IPS-15b (cell line): ENCODE results near the gene DTX3L.

Experiments used
- H3K27me3 ChIP-seq: one replicate; pipeline ENCODE4 v1.6.1; 2013; ENCODE audit warnings: low read length; ENCODE audit not compliant: control insufficient read depth, insufficient read depth
- H3K36me3 ChIP-seq: one replicate; pipeline ENCODE4 v1.6.1; 2013; ENCODE audit warnings: low read length; ENCODE audit not compliant: control insufficient read depth, insufficient read depth
- H3K4me1 ChIP-seq: one replicate; pipeline ENCODE4 v1.6.1; 2013; ENCODE audit warnings: mild to moderate bottlenecking, low read length; ENCODE audit not compliant: control insufficient read depth, insufficient read depth
- H3K4me3 ChIP-seq: one replicate; pipeline ENCODE4 v1.5.1; 2013; ENCODE audit warnings: low read depth, low read length
- H3K9ac ChIP-seq: one replicate; pipeline ENCODE4 v1.6.1; 2013; ENCODE audit warnings: low read depth, mild to moderate bottlenecking, low read length
- H3K9me3 ChIP-seq: one replicate; pipeline ENCODE4 v1.6.1; 2013; ENCODE audit warnings: mild to moderate bottlenecking, low read length; ENCODE audit not compliant: control insufficient read depth, insufficient read depth

Gene DTX3L

DNA sequence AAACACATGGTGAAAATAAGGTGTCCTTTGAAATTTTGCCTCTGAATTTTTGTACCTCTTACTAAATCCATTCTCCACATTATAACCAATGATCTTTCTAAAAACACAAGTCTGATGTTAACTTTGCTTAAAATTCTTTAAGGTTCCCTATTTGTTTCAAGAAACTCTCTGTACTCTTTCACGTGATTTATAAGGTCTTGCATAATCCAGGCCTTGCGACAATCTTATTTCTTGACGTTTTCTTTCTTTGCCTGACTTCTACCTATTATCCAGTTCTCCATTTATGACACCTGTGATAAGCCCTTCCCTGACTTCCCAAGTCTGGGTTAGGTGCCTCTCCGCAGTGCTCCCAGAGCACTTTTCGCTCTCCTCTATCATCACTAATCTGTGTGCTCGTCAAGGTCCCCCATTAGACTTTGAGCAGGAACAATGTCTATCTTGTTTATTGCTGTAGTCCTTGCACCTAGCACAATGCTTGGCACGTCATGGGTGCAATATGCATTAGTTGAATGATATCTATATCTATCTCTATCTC lies 25.1 kb upstream of the DTX3L start:
- Histone ChIP-seq H3K4me3 (no peak overlapping the region), H3K9me3 (no peaks in the 10 kb centered on the region), H3K9ac (no peak overlapping the region), H3K36me3 (no peaks in the 10 kb centered on the region), H3K4me1 (peaks cover 11% of the 10 kb centered on the region), H3K27me3 (no peaks in the 10 kb centered on the region)

DNA sequence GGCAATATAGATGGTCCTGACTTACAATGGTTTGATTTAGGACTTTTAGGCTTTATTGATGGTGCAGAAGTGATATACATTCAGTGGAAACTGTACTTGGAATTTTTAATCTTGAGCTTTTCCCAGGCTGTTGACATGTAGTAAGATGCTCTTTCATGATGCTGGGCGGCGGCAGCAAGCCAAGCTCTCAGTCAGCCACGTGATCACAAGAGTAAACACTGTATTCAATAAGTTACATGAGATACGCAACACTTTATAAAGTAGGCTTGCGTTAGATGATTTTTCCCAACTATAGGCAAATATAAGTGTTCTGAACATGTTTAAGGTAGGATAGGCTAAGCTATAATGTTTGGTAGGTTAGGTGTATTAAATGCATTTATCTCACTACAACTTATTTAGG lies 18.0 kb upstream of the DTX3L start:
- Histone ChIP-seq H3K9ac (no peak overlapping the region), H3K36me3 (no peaks in the 10 kb centered on the region), H3K9me3 (no peaks in the 10 kb centered on the region), H3K27me3 (no peaks in the 10 kb centered on the region), H3K4me3 (no peak overlapping the region), H3K4me1 (no peaks in the 10 kb centered on the region)

DNA sequence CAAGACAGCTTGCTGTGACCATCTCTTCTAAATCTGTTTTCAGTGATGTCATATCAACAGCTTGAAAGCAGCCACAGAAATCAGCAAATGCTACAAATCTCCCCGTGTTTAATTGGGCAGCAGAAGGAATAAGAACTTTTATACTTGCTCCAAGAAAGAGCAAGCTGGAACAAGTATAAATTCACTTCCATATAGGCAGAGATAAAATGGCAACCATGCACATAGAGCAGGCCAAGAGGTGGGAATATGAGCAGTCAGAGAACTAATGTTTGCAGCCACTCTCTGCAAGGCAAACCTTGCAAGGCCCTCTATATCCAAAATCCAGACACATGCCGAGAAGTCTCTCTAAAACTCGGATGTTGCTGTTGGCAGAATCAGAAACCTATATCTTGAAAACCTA lies 16.1 kb upstream of the DTX3L start:
- Histone ChIP-seq H3K9me3 (no peaks in the 10 kb centered on the region), H3K4me3 (no peak overlapping the region), H3K9ac (no peak overlapping the region), H3K4me1 (no peaks in the 10 kb centered on the region), H3K36me3 (no peaks in the 10 kb centered on the region), H3K27me3 (no peaks in the 10 kb centered on the region)

DNA sequence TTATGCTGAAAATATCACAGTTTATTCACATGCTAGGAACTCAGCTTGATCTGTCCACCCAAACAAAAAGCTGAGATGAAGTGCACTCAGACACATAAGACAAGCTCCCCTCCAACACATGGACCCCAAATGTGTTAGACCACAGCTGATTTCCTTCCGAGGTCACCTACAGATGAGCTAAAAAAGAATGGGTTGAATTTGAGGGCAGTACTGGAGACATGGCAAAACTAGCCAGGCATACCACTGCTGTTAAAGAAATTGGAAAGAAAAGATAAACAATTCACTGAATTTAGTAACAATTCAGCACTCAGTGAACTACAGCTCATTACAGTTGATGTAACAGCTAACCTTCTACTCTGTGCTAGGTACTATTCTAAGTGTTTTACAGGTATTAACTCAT lies 15.5 kb upstream of the DTX3L start:
- no peaks in the 10 kb centered on the region for H3K36me3 ChIP-seq
- no peak overlapping the region for H3K9ac ChIP-seq
- no peak overlapping the region for H3K4me3 ChIP-seq
- no peaks in the 10 kb centered on the region for H3K4me1 ChIP-seq
- no peaks in the 10 kb centered on the region for H3K27me3 ChIP-seq
- no peaks in the 10 kb centered on the region for H3K9me3 ChIP-seq

DNA sequence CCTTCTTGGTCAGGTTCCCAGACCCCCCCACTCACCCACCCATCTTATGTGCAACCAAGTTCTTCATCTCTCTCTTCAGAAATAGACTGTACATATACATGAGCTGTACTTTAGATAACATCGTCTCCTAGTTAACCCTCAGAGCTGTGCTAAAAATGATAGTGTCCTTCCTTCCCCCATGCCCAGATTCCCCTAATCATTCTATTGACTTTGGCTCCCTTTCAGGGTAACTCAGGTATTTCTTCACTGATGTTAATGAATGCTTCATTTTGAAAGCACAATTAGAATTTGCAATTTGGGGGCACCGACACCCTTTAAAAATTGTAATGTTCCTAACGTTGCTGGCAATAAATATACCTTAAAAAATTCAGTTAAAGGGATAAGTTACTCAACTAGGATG lies 11.0 kb upstream of the DTX3L start:
- no peaks in the 10 kb centered on the region for H3K4me1 ChIP-seq
- H3K9me3 ChIP-seq, result no peaks in the 10 kb centered on the region
- no peak overlapping the region for H3K4me3 ChIP-seq
- H3K36me3 ChIP-seq, result no peaks in the 10 kb centered on the region
- H3K9ac ChIP-seq, result no peak overlapping the region
- no peaks in the 10 kb centered on the region for H3K27me3 ChIP-seq

DNA sequence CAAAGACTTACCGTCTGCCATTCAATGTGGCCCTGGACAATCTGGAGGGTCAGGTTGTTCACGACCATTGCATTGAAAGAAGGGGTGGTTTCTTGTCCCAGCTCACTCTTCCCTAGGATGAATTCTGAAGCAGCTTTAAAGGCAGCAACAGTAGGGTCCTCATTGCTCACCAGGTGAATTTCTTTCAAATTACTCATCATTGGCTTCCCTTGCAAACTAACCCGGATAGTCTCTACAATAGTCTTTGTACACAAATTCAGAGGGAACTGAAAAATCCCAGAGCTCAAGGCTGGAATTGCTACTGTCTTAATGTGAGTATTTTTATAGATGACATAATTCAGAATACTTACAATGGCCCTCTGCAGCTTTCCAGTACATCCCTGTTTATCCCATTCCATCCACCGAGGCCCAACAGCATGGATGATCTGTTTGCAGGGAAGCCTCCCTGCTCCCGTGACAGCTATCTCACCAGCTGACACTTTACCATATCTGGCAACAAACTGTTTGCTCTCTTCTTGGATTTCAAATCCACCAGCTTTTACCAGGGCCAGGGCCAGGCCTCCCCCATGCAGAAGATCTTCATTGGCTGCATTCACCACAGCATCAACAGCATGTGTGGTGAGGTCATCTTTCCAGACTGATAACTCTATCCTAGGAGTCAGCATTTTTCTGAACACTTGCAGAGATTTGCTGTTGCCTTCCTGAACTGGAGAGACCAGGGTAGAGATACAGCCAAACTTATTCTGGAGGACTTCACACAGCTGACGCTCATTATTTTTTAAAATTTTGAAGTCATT lies 8.7 kb upstream of the DTX3L start:
- no peaks in the 10 kb centered on the region for H3K9me3 ChIP-seq
- no peak overlapping the region for H3K9ac ChIP-seq
- no peaks in the 10 kb centered on the region for H3K27me3 ChIP-seq
- H3K4me3 ChIP-seq, result no peak overlapping the region
- no peaks in the 10 kb centered on the region for H3K36me3 ChIP-seq
- peaks cover 6% of the 10 kb centered on the region for H3K4me1 ChIP-seq

DNA sequence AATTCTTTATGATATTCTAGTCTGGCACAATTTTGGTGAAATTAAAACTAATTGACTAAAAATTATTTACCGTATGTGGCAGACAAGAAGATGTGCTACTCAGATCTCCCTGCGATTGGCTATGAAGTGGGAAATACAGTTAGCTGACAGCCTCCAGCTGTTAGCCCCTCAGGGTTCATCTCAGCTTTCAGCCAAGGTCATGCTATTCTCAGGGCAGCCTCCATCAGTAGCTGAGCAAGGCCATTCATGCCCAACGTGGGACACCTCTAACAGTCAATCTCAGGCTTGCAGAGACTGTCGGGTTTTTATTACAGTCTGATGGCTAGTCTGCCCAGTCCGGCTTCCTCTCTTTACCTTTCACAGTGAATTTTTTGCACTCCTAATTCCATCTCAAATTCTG lies 6.8 kb upstream of the DTX3L start:
- Histone ChIP-seq H3K4me3 (no peak overlapping the region), H3K4me1 (peaks cover 6% of the 10 kb centered on the region), H3K9ac (no peak overlapping the region), H3K27me3 (no peaks in the 10 kb centered on the region), H3K9me3 (no peaks in the 10 kb centered on the region), H3K36me3 (no peaks in the 10 kb centered on the region)

DNA sequence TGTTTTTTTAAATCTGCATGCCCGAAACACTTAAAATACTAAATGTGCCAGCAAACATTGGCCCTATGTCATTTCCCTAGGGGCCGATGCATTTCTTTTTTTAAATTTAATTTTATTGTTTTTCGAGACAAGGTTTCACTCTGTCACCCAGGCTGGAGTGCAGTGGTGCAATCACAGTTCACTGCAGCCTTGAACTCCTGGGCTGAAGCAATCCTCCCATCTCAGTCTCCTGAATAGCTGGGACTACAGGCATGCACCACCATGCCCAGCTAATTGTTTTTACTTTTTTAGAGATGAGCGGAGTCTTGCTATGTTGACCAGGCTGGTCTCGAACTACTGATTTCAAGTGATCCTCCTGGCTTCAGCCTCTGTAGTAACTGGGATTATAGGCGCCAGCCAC lies 5.5 kb upstream of the DTX3L start:
- Histone ChIP-seq H3K9me3 (no peaks in the 10 kb centered on the region), H3K4me3 (no peak overlapping the region), H3K9ac (no peak overlapping the region), H3K4me1 (peaks cover 7% of the 10 kb centered on the region), H3K36me3 (no peaks in the 10 kb centered on the region), H3K27me3 (no peaks in the 10 kb centered on the region)

DNA sequence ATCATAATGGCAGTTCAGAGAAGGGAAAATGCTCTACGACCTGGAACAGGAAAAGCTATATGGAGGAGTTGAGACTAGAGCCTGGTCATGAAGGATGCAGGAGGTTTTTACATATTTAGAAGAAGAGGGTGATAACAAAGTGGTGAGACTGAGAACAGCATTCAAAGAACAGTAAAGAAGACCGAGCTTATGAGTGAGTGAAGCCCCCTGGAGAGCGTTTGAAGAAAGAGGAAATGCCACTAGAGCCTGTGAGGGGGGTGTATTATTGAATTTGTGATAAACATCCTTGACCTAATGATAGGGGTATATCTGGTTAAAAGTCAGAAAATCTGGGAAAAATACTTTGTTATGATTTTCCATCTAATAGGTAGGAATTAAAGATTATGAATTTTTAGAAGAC lies 4.2 kb upstream of the DTX3L start:
- no peaks in the 10 kb centered on the region for H3K27me3 ChIP-seq
- no peak overlapping the region for H3K9ac ChIP-seq
- H3K36me3 ChIP-seq, result no peaks in the 10 kb centered on the region
- H3K4me3 ChIP-seq, result no peak overlapping the region
- H3K4me1 ChIP-seq, result peaks cover 7% of the 10 kb centered on the region
- no peaks in the 10 kb centered on the region for H3K9me3 ChIP-seq

DNA sequence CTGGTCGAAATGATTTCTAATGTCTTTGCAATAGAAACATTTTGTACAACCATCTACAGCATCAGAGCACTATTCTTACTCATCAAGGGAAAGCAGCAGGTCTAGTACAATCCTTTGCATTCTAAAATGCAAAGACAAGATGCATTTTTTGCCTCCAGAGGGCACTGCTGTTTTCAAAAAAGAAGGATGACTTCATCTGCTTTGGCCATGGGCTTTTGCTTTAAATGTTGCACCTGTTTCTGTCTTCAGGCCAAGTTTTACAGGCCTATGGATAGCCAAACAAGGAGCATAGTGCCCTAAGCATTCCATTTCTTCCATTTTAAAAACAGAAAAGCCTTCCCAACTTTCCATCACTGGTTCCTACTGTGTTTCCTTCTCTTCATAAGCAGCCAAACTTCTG lies 3.5 kb upstream of the DTX3L start:
- Histone ChIP-seq H3K4me1 (peaks cover 7% of the 10 kb centered on the region), H3K27me3 (no peaks in the 10 kb centered on the region)

DNA sequence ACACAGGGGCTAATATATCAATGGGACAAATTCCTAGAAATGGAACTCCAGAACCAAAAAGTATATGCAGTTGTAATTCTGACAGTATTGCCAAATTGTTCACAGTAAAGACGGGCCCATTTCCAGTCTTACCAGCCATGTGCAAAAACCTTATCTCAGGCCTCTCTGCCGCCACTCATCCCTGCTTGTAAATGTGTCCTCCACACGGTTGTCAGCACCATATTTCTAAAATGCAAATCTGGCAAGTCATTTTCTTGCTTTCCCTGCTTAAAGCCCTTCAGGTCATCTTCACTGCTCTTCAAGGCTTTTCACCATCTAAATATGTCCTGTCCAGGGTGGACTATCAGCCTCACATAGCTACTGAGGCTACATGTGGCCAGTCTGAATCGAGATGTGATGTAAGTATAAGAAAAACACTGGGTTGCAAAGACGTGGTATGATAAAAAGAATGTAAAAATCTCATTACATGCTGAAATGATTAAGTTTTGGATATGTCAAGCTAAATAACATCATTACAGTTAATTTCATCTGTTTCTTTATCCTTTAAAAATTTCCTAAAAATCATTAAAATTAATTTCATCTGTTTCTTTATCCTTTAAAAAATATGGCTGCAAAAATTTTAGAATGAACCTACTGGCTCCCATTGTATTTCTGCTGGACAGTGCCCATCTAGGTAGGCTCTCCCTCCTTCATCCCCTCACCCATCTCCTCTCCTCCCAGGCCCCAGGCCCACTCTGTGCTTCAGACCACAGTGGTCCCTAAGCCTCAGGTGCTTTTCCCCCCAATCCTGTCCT lies 1.0 kb upstream of the DTX3L start:
- Histone ChIP-seq H3K36me3 (peaks cover 2% of the 10 kb centered on the region), H3K9ac (no peak overlapping the region), H3K4me1 (peaks cover 7% of the 10 kb centered on the region), H3K9me3 (no peaks in the 10 kb centered on the region), H3K27me3 (no peaks in the 10 kb centered on the region), H3K4me3 (peak overlapping the region; percentile 63)

More for the DNA sequence above, 3.5 kb upstream of the DTX3L start:
- Histone ChIP-seq H3K9ac (no peak overlapping the region), H3K9me3 (no peaks in the 10 kb centered on the region), H3K36me3 (no peaks in the 10 kb centered on the region), H3K4me3 (no peak overlapping the region)

DNA sequence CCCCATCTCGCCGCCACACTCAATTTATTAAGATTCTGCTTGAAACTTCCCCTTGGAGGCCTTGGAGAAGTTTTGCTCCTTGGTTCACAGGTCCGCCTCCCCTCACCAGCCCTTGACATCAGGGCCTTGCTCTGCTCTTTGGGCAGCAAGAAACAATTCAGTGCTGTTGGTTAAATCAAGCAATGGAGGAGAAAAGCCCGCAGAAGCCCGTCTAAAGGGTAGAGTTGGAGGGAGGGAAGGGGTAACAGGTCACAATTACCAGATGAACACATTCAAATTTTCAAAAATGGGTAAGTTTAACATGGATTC lies 467 bp upstream of the DTX3L start:
- Histone ChIP-seq H3K9me3 (no peaks in the 10 kb centered on the region), H3K4me1 (peaks cover 7% of the 10 kb centered on the region), H3K27me3 (no peaks in the 10 kb centered on the region), H3K4me3 (peak overlapping the region; percentile 63), H3K9ac (peak overlapping the region; percentile 65), H3K36me3 (peaks cover 2% of the 10 kb centered on the region)
